DND-41 (cell line): ENCODE measurements around the gene RBM39.

ENCODE experiments used
- EZH2 ChIP-seq: IDR thresholded peaks from 3 replicates; pipeline ENCODE4 v1.6.1; 2012; ENCODE audit warnings: borderline replicate concordance, low read depth, mild to moderate bottlenecking, moderate library complexity, low read length, inconsistent platforms; ENCODE audit not compliant: severe bottlenecking
- TF ChIP-seq, protein P1 (sequence below): IDR thresholded peaks from 2 replicates; pipeline ENCODE4 v1.5.1; 2012; ENCODE audit warnings: borderline replicate concordance, low read length, moderate library complexity, mild to moderate bottlenecking; ENCODE audit not compliant: poor library complexity, severe bottlenecking; ENCODE audit errors: extremely low read depth

GRCh38 chr20:35708502-35708901, 33.6 kb downstream of the RBM39 start:
- TF ChIP-seq, protein P1, sequence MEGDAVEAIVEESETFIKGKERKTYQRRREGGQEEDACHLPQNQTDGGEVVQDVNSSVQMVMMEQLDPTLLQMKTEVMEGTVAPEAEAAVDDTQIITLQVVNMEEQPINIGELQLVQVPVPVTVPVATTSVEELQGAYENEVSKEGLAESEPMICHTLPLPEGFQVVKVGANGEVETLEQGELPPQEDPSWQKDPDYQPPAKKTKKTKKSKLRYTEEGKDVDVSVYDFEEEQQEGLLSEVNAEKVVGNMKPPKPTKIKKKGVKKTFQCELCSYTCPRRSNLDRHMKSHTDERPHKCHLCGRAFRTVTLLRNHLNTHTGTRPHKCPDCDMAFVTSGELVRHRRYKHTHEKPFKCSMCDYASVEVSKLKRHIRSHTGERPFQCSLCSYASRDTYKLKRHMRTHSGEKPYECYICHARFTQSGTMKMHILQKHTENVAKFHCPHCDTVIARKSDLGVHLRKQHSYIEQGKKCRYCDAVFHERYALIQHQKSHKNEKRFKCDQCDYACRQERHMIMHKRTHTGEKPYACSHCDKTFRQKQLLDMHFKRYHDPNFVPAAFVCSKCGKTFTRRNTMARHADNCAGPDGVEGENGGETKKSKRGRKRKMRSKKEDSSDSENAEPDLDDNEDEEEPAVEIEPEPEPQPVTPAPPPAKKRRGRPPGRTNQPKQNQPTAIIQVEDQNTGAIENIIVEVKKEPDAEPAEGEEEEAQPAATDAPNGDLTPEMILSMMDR, result no peak
- TF ChIP-seq EZH2, result no peak
